Bone marrow (tissue), 2 donors: ENCODE measurements around the gene BTRC.

Source experiments
- DNase-seq, 2 donors: peaks; one replicate each; lab custom pipeline; 2025; lab: John Stamatoyannopoulos, UW

The BTRC gene

DNA sequence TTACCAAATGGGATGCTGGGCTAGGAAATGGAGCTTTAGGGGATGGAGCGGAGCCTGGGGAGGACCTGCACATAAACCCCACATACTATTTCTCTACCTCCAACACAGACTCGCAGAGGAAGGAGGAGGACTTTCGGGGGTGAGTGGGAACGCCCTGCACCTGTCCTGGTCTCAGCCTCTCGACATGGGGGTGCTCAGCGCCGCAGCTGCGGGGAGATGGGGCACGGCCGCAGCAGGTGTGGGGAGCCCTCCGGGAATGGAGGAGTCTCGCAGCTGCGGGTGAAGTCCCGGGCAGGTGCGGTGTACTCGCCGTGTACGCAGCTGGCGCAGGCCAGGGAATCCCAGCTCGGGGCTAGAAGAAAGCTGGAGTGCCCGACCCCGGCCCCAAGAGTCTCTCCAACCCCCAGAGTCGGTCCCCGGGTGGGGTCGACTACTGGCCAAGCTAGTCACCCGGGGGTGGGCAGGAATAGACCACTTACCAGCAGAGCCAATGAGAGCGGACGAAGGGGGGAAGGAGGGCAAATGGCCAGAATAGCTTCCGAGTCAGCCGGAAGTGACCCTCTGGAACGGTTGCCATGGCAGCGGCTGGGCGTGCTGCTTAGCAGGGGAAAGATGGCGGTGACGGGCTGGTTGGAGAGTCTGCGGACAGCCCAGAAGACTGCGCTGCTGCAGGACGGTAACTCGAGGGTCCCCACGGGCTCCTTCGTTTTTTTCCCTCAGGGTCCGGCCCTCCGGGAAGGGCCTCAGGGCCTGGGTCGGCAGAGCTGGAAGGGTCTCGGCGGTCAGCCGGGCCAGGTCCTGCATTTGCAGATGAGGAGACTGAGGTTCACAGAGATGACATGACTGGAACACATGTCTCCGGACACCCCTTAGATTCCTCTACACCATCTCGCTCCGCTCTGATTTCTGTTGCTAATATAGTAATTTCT lies 234.0 kb downstream of the BTRC start, which contains the start of the genes DPCD and POLL:
TSS of gene DPCD (plus strand) at position 597 of the 929 bp plus-strand sequence. CDS start at position 613, 16 bp downstream.
TSS of gene POLL (minus strand) at position 533 of the 929 bp plus-strand sequence. CDS start 897 bp downstream, outside the sequence.
- DNase-seq: peak; percentile 80

DNA sequence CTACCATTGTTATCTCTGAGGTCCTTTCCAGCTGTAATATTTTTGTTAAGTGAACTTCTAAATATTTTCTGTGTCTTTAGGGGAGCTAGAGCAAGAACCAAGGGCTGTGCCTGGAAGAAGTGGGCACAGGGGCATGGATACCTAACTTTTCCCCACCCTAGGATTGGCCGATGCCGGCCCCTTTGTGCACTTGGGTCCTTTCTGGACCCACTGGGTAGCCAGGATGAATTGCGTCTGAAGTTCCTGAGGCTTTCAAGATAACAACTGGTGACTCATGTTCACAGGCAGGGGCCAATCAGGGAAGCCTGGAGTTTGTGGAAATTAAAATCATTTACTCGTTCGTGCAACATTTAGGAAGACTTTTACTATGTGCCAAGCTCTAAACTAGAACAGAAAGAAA lies 234.9 kb downstream of the BTRC start:
- no peak for DNase-seq

DNA sequence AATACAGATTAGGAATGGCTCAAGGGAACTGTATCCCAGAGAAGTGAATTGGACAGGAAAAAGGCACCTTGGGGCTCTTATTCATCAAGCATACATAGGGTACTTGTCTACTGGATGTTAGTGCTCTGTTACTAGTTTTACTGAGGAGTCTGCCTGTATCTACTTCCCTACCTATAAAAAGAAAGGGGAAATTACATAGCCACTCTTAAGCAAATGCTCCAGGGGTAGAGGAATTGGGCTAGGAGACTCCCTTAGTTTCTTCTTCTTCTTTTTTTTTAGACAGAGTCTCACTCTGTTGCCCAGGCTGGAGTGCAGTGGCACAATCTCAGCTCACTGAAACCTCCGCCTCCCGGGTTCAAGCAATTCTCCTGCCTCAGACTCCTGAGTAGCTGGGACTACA lies 239.4 kb downstream of the BTRC start:
- peak in 1 of 2 donors; percentile 60 for DNase-seq

DNA sequence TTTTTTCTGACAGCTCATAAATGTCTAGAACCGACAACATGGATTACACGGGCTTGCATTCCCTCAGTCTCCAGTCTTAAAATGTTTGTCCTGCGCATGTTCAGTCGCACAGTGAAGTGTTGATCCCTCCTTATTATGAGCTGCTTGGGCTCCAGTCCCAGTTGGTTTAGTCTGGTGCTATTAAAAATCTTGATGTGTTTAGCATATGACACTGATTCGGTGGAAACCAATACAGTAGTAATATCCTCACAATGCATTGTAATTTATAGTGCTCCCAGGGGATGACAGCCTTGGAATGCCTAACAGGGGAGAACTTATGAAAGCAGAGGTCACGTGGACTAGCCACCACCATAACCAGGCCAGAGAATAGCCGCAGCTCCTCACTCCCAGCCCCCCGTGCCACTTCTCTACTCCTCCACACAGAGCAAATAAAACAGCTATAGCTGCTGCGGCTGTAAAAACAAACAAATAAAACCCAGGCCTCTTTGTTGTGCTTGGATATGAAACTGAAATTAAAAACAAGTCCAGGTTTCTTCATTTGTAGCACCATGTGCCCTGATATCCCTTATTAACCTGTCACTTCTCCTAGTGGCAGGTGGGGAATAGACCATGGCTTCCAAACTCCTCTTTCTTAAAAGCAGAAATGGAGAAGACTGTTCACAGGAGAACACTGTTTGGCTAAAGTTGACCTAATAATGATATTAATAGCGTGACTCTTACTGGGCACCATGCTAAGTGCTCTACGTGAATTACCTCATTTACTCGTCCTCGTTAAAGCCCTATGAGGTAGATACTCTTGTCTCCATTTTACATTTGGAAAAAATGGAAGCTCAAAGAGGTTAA lies 241.8 kb downstream of the BTRC start:
- DNase-seq: no peak

DNA sequence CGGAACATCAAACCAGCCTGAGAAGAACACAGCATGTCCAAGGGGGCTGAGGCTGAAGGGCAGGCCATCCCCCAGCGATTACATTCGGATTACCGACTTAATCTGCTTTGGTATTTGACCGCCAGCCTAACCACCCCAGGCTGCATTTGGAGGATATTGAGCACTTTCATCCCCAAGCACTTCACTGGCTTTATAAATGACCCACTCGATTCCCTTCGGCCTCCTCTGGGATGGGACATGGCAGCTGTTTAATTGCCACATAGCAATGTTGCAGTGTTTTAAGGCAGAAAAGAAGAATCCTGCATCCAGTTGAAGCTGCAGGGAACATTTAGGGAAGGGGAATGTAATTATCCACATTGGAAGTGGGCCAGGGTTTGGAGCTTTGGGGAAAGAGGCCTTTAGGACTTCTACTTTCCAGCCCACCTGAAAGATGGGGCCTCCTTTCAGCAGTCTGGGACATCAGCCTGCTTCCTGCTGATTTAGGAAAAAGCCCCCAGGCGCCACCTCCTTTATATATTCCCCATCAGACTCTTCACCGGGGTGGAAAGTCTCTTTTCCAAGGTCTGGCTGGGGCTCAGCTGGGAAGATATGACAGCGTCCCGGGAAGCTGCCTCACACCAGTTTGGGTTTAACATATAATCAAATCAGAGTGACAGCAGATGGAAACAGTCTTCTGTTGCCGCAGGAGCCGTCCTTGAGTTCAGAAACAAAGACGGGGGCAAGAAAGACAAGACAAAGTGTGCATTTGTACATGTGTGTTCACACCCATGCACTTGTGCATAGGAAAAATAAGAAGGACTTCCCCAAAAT lies 243.3 kb downstream of the BTRC start:
- no peak for DNase-seq

DNA sequence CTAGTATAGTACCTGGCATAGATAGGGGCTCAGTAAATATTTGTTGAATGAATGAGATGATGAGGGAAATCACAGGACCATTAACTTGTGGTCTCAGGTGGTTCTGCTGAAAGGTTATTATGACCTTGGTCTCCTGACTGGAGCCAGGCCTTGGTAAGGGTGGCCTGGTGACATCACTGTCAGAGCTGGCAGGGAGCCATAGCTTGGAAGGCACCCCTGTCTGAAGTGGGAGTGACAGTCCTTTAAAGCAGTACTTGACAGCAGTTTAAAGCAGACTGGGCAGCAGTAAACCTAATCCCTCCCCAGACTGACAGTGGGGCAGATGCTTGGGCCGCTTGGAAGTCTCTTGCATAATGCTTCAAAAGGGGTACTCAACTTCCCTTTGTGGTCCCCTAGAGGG lies 247.6 kb downstream of the BTRC start:
- DNase-seq: no peak

DNA sequence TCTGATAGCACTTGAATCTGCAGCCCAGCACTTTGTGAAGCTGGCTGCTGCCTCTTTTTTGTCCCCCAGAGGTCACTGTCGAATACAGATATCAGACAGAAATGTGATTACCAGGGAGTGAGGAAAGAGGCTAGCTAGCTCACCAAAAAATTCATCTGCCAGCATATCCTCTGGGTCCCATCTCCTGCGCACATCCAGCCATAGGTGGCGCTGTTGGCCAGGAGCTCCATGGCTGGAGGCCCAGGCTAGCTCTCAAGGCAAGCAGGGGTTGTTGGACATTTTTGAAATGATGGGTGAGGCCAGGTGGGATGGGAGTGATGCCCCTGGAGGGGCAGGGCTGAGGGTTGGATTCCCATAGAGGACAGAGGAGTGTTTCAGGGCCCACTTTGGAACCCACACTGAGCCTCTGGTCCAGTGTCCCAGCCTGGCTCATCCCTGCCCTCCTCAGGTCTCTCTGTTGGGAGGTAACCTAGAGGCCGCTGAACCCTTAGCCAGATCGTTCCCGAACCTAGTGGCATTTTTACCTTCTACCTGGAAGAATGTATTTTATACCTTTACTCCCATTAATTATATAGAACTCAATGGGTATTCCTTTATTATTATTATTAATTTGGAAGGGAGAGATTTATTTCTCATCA lies 248.9 kb downstream of the BTRC start:
- DNase-seq: peak in 1 of 2 donors; percentile 76
